ENCODE data around the gene PTPRT. TPM values are rescaled to one million over a fixed set of nuclear protein-coding genes. Genes with fewer than 3 reads are reported as not detected.

The PTPRT gene
- total and polyA plus RNA-seq, 2 experiments from 2014 or later, result not detected

- no peaks in the 10 kb centered on the region for H3K79me2 ChIP-seq (replicated peaks; ENCODE audit: insufficient read depth)
- H3K4me1 Mint-ChIP-seq, result no peaks in the 10 kb centered on the region
- no peaks in the 10 kb centered on the region for H4K20me1 ChIP-seq (replicated peaks; ENCODE audit: insufficient read depth)
- no peaks in the 10 kb centered on the region for H3K27me3 ChIP-seq (ENCODE audit: insufficient read depth)
- H3K9me2 ChIP-seq (ENCODE audit: insufficient read depth), result no peaks in the 10 kb centered on the region
- H3K4me1 ChIP-seq (ENCODE audit: insufficient read depth), result no peaks in the 10 kb centered on the region
- no peak overlapping the region for H3K4me3 Mint-ChIP-seq
- no peak for DNase-seq (ENCODE audit: low spot score)
- H2AFZ ChIP-seq, result no peak overlapping the region
- H3K36me3 Mint-ChIP-seq (ENCODE audit: low read depth), result peaks cover 37% of the 10 kb centered on the region
- no peak overlapping the region for H3K27ac ChIP-seq (ENCODE audit: low read depth)
- no peak overlapping the region for H3K4me2 ChIP-seq
- H3K27ac Mint-ChIP-seq, result no peak overlapping the region
- H3K9me3 Mint-ChIP-seq, result peaks cover 96% of the 10 kb centered on the region
- ATAC-seq, result no peak
- TF ChIP-seq ZNF114 (CRISPR knock-in tag; IDR thresholded peaks at IDR 0.05) (no peak), EZH2 (IDR thresholded peaks at IDR 0.05; ENCODE audit: low read depth, unreplicated experiment) (no peak), JUNB (IDR thresholded peaks at IDR 0.05; ENCODE audit: unreplicated experiment) (no peak), STAT1 (IDR thresholded peaks at IDR 0.05; ENCODE audit: unreplicated experiment) (no peak), NANOG (IDR thresholded peaks at IDR 0.05; ENCODE audit: borderline replicate concordance) (no peak), ZNF462 (CRISPR knock-in tag; IDR thresholded peaks at IDR 0.05) (no peak), ZNF331 (CRISPR knock-in tag; IDR thresholded peaks at IDR 0.05; ENCODE audit: low read depth) (no peak), ETS1 (IDR thresholded peaks at IDR 0.05) (no peak), POLR2AphosphoS5 (IDR thresholded peaks at IDR 0.05; ENCODE audit: low read depth) (no peak), REST (IDR thresholded peaks at IDR 0.05; ENCODE audit: unreplicated experiment) (no peak), CREB1 (CRISPR knock-in tag; IDR thresholded peaks at IDR 0.05; ENCODE audit: low read depth) (no peak), EZH2phosphoT487 (IDR thresholded peaks at IDR 0.05; ENCODE audit: unreplicated experiment) (no peak)
- TF ChIP-seq, protein P1, sequence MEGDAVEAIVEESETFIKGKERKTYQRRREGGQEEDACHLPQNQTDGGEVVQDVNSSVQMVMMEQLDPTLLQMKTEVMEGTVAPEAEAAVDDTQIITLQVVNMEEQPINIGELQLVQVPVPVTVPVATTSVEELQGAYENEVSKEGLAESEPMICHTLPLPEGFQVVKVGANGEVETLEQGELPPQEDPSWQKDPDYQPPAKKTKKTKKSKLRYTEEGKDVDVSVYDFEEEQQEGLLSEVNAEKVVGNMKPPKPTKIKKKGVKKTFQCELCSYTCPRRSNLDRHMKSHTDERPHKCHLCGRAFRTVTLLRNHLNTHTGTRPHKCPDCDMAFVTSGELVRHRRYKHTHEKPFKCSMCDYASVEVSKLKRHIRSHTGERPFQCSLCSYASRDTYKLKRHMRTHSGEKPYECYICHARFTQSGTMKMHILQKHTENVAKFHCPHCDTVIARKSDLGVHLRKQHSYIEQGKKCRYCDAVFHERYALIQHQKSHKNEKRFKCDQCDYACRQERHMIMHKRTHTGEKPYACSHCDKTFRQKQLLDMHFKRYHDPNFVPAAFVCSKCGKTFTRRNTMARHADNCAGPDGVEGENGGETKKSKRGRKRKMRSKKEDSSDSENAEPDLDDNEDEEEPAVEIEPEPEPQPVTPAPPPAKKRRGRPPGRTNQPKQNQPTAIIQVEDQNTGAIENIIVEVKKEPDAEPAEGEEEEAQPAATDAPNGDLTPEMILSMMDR (conservative IDR thresholded peaks at IDR 0.05; ENCODE audit: low read depth in 2 of 2), result no peak
- H3K36me3 ChIP-seq (ENCODE audit: insufficient read depth), result no peaks in the 10 kb centered on the region; the same call in 1 of the 2 replicates
- H3K4me3 ChIP-seq, result no peak overlapping the region
- peaks cover 2% of the 10 kb centered on the region for H3K27me3 Mint-ChIP-seq (ENCODE audit: insufficient read depth, low read depth, poor library complexity)
- H3F3A ChIP-seq (replicated peaks; ENCODE audit: low read depth), result no peaks in the 10 kb centered on the region
Observed at GRCh38 chr20:42118001-42118400, 1071.7 kb downstream of the PTPRT start.
